Endometrial microvascular endothelial cells (primary cell): ENCODE data around the gene HS6ST1. TPM values are rescaled to one million over a fixed set of nuclear protein-coding genes. Genes with fewer than 3 reads are reported as not detected.

ENCODE experiments used
- in situ Hi-C: cut with HindIII; loops from 2 replicates; pipeline ENCODE4 v1.10.0; 2017; ENCODE audit warnings: low sequenced_read_pairs, low pct_unique_long_range_greater_than_20kb; ENCODE audit errors: inconsistent ontology term
- total RNA-seq: library from RNA; depleted of rRNA; stranded (reverse); fragments of >200 nt; gene quantifications from one replicate; pipeline ENCODE4 v1.2.3, GENCODE V29; 2015; ENCODE audit errors: inconsistent ontology term

Gene HS6ST1
- total RNA-seq, 1 donor from 2014 or later = 10.5 TPM

- in situ Hi-C loops = no loop called here
Observed at GRCh38 chr2:128313931-128314347, 4.7 kb downstream of the HS6ST1 start.

- in situ Hi-C loops = no loop called here
Observed at GRCh38 chr2:128313091-128313836, 5.4 kb downstream of the HS6ST1 start.

- in situ Hi-C loops = no loop called here
Observed at GRCh38 chr2:128312411-128312810, 6.3 kb downstream of the HS6ST1 start.

- in situ Hi-C loops = no loop called here
Observed at GRCh38 chr2:128311755-128312341, 6.8 kb downstream of the HS6ST1 start.

- in situ Hi-C loops = no loop called here
Observed at GRCh38 chr2:128311216-128311754, 7.4 kb downstream of the HS6ST1 start.

GRCh38 chr2:128310761-128311160 is 7.9 kb downstream of the HS6ST1 start:
- in situ Hi-C loops = no loop called here

- in situ Hi-C loops = no loop called here
Observed at GRCh38 chr2:128310094-128310716, 8.5 kb downstream of the HS6ST1 start.

GRCh38 chr2:128309280-128310093 is 9.2 kb downstream of the HS6ST1 start:
- in situ Hi-C loops = no loop called here

GRCh38 chr2:128308889-128309279 is 9.8 kb downstream of the HS6ST1 start:
- in situ Hi-C loops = no loop called here

GRCh38 chr2:128308284-128308731 is 10.4 kb downstream of the HS6ST1 start:
- in situ Hi-C loops = no loop called here

GRCh38 chr2:128307595-128307994 is 11.1 kb downstream of the HS6ST1 start:
- in situ Hi-C loops = no loop called here

- in situ Hi-C loops = no loop called here
Observed at GRCh38 chr2:128306931-128307460, 11.7 kb downstream of the HS6ST1 start.

GRCh38 chr2:128306081-128306930 is 12.4 kb downstream of the HS6ST1 start:
- in situ Hi-C loops = no loop called here

GRCh38 chr2:128305555-128306080 is 13.1 kb downstream of the HS6ST1 start:
- in situ Hi-C loops = no loop called here

GRCh38 chr2:128304715-128305554 is 13.7 kb downstream of the HS6ST1 start:
- in situ Hi-C loops = no loop called here

GRCh38 chr2:128304330-128304714 is 14.3 kb downstream of the HS6ST1 start:
- in situ Hi-C loops = no loop called here

GRCh38 chr2:128303911-128304310 is 14.8 kb downstream of the HS6ST1 start:
- in situ Hi-C loops = no loop called here
